IMR-90 (cell line): Measurements from ENCODE around the gene KIF1A. TPM values are rescaled to one million over a fixed set of nuclear protein-coding genes. Genes with fewer than 3 reads are reported as not detected.

Source experiments
- ATAC-seq: fragments of 200-7000 bp; cut with Tn5 transposase; 2 replicates; pipeline ENCODE4 v1.9.1; 2020; ENCODE audit warnings: low read depth, mild to moderate bottlenecking, moderate library complexity
- BruUV-seq: library from RNA; stranded (reverse); fragments of 400-500 nt; replicated peaks from 2 replicates; lab custom pipeline; 2021; lab: Mats Ljungman, UMichigan
- CTCF ChIA-PET: fragments of 300-600 bp; formaldehyde crosslinking; extraction: SDS; loops from one replicate; lab custom pipeline; 2021; ENCODE audit warnings: antibody characterized with exemption; lab: Yijun Ruan, JAX
- POLR2A ChIA-PET: fragments of 300-600 bp; sonication (Branson Sonifier 250); formaldehyde crosslinking; loops from one replicate; lab custom pipeline; 2022; ENCODE audit warnings: antibody characterized with exemption; ENCODE audit not compliant: unreplicated experiment; lab: Charles Lee
- DNase-seq: peaks from one replicate; pipeline ENCODE4 v3.0.0; 2013
- H2AFZ ChIP-seq: replicated peaks from 2 replicates; pipeline ENCODE3; 2013; ENCODE audit warnings: low read length, mild to moderate bottlenecking; ENCODE audit not compliant: poor library complexity
- H2AK5ac ChIP-seq: 2 replicates; pipeline ENCODE4 v1.6.1; 2013; ENCODE audit warnings: low read depth, low read length, inconsistent platforms
- H2AK9ac ChIP-seq: replicated peaks from 2 replicates; pipeline ENCODE3; 2013; ENCODE audit warnings: mild to moderate bottlenecking, low read depth, low read length, moderate library complexity; ENCODE audit not compliant: poor library complexity
- H2BK120ac ChIP-seq: 2 replicates; pipeline ENCODE4 v1.6.1; 2013; ENCODE audit warnings: low read depth, low read length, inconsistent platforms
- H2BK15ac ChIP-seq: 3 replicates; pipeline ENCODE4 v1.6.1; 2013; ENCODE audit warnings: low read depth, low read length, inconsistent platforms
- H2BK20ac ChIP-seq: 2 replicates; pipeline ENCODE4 v1.6.1; 2013; ENCODE audit warnings: low read depth, mild to moderate bottlenecking, inconsistent platforms, low read length, moderate library complexity
- H2BK5ac ChIP-seq: 2 replicates; pipeline ENCODE4 v1.6.1; 2013; ENCODE audit warnings: mild to moderate bottlenecking, low read depth, low read length, inconsistent platforms; ENCODE audit not compliant: poor library complexity, severe bottlenecking
- H3K14ac ChIP-seq: replicated peaks from 2 replicates; pipeline ENCODE4 v1.6.1; 2013; ENCODE audit warnings: low read depth, low read length, inconsistent platforms
- H3K18ac ChIP-seq: 2 replicates; pipeline ENCODE4 v1.6.1; 2013; ENCODE audit warnings: low read depth, low read length, control low read depth
- H3K23ac ChIP-seq: 2 replicates; pipeline ENCODE4 v1.6.1; 2013; ENCODE audit warnings: low read depth, low read length, inconsistent platforms
- H3K27ac ChIP-seq: 2 replicates; pipeline ENCODE4 v1.5.1; 2013; ENCODE audit warnings: mild to moderate bottlenecking, control low read depth, low read length; ENCODE audit not compliant: insufficient read depth
- H3K27me3 ChIP-seq: 2 replicates; pipeline ENCODE4 v1.6.1; 2013; ENCODE audit warnings: low read length; ENCODE audit not compliant: control insufficient read depth, insufficient read depth
- H3K36me3 ChIP-seq: 2 replicates; pipeline ENCODE4 v1.6.1; 2013; ENCODE audit warnings: low read length, mixed read lengths; ENCODE audit not compliant: control insufficient read depth, insufficient read depth
- H3K4ac ChIP-seq: 2 replicates; pipeline ENCODE4 v1.6.1; 2013; ENCODE audit warnings: low read depth, low read length, inconsistent platforms
- H3K4me1 ChIP-seq: 2 replicates; pipeline ENCODE4 v1.6.1; 2013; ENCODE audit warnings: low read length, mixed read lengths; ENCODE audit not compliant: control insufficient read depth, insufficient read depth
- H3K4me2 ChIP-seq: 2 replicates; pipeline ENCODE4 v1.6.1; 2013; ENCODE audit warnings: low read depth, mild to moderate bottlenecking, control low read depth, low read length, moderate library complexity
- H3K4me3 ChIP-seq: 2 replicates; pipeline ENCODE4 v1.5.1; 2013; ENCODE audit warnings: low read depth, mild to moderate bottlenecking, control low read depth, low read length, moderate library complexity; ENCODE audit not compliant: insufficient read depth
- H3K56ac ChIP-seq: 2 replicates; pipeline ENCODE4 v1.6.1; 2013; ENCODE audit warnings: low read length, inconsistent platforms; ENCODE audit not compliant: insufficient read depth; ENCODE audit errors: extremely low read depth
- H3K79me1 ChIP-seq, 2 experiments: 2 replicates each; pipeline ENCODE4 v1.6.1; 2013; ENCODE audit warnings: low read length in 2 of 2, inconsistent platforms in 1 of 2, low read depth in 1 of 2
- H3K9ac ChIP-seq: 2 replicates; pipeline ENCODE4 v1.6.1; 2013; ENCODE audit warnings: low read depth, low read length, control low read depth
- H3K9me1 ChIP-seq: 2 replicates; pipeline ENCODE4 v1.6.1; 2013; ENCODE audit warnings: low read length, inconsistent platforms; ENCODE audit not compliant: insufficient read depth
- H3K9me3 ChIP-seq: 2 replicates; pipeline ENCODE4 v1.6.1; 2013; ENCODE audit warnings: low read length; ENCODE audit not compliant: control insufficient read depth, insufficient read depth
- H4K20me1 ChIP-seq: 2 replicates; pipeline ENCODE4 v1.6.1; 2013; ENCODE audit warnings: low read length, inconsistent platforms; ENCODE audit not compliant: insufficient read depth
- H4K5ac ChIP-seq: 2 replicates; pipeline ENCODE4 v1.6.1; 2013; ENCODE audit warnings: mild to moderate bottlenecking, low read depth, low read length, control low read depth
- H4K8ac ChIP-seq, 2 experiments: 2 replicates each; pipeline ENCODE4 v1.6.1; 2013; ENCODE audit warnings: low read depth in 2 of 2, low read length in 2 of 2, control low read depth in 1 of 2, inconsistent platforms in 1 of 2
- H4K91ac ChIP-seq: 2 replicates; pipeline ENCODE4 v1.6.1; 2013; ENCODE audit warnings: low read depth, low read length, inconsistent platforms; ENCODE audit not compliant: insufficient read depth
- BHLHE40 ChIP-seq: fragments of 150-350 bp; IDR thresholded peaks from 2 replicates; pipeline ENCODE4 v1.6.1; 2016; ENCODE audit warnings: mild to moderate bottlenecking, low read depth, low read length
- CEBPB ChIP-seq: IDR thresholded peaks from 2 replicates; pipeline ENCODE4 v1.6.1; 2012; ENCODE audit warnings: low read depth, low read length, improper control_type of control experiment
- CHD1 ChIP-seq: IDR thresholded peaks from 2 replicates; pipeline ENCODE4 v1.6.1; 2012; ENCODE audit warnings: low read depth, low read length, improper control_type of control experiment
- ELK1 ChIP-seq: fragments of 150-350 bp; IDR thresholded peaks from 2 replicates; pipeline ENCODE4 v1.6.1; 2016; ENCODE audit warnings: low read depth, mild to moderate bottlenecking, low read length, moderate library complexity, borderline replicate concordance
- FOS ChIP-seq: fragments of 150-350 bp; IDR thresholded peaks from 2 replicates; pipeline ENCODE4 v1.6.1; 2016; ENCODE audit warnings: low read depth, low read length
- MAFK ChIP-seq: IDR thresholded peaks from 2 replicates; pipeline ENCODE4 v1.6.1; 2012; ENCODE audit warnings: low read depth, low read length, improper control_type of control experiment
- MAZ ChIP-seq: IDR thresholded peaks from 2 replicates; pipeline ENCODE4 v1.6.1; 2012; ENCODE audit warnings: low read depth, mild to moderate bottlenecking, low read length, improper control_type of control experiment, moderate library complexity, borderline replicate concordance
- MXI1 ChIP-seq: IDR thresholded peaks from 2 replicates; pipeline ENCODE4 v1.6.1; 2012; ENCODE audit warnings: low read depth, mild to moderate bottlenecking, low read length, moderate library complexity, borderline replicate concordance
- NFE2L2 ChIP-seq: fragments of 150-350 bp; IDR thresholded peaks from 2 replicates; pipeline ENCODE4 v1.6.1; 2016; ENCODE audit warnings: low read depth, mild to moderate bottlenecking, low read length
- POLR2A ChIP-seq: IDR thresholded peaks from 2 replicates; pipeline ENCODE4 v1.6.1; 2012; ENCODE audit warnings: mild to moderate bottlenecking, low read depth, low read length
- RAD21 ChIP-seq: IDR thresholded peaks from 2 replicates; pipeline ENCODE4 v1.6.1; 2012; ENCODE audit warnings: low read length, improper control_type of control experiment
- RCOR1 ChIP-seq: IDR thresholded peaks from 2 replicates; pipeline ENCODE4 v1.6.1; 2012; ENCODE audit warnings: mild to moderate bottlenecking, low read length, improper control_type of control experiment; ENCODE audit not compliant: insufficient replicate concordance
- RFX5 ChIP-seq: IDR thresholded peaks from 2 replicates; pipeline ENCODE4 v1.8.0; 2012; ENCODE audit warnings: low read depth, mild to moderate bottlenecking, low read length, moderate library complexity
- SMC3 ChIP-seq: fragments of 150-350 bp; IDR thresholded peaks from 2 replicates; pipeline ENCODE4 v1.6.1; 2016; ENCODE audit warnings: low read depth, mild to moderate bottlenecking, antibody characterized with exemption, low read length, moderate library complexity
- USF2 ChIP-seq: fragments of 150-350 bp; IDR thresholded peaks from 2 replicates; pipeline ENCODE4 v1.6.1; 2017; ENCODE audit warnings: mild to moderate bottlenecking, antibody characterized with exemption, low read length, low read depth
- WGBS, 2 experiments: methylation state at CpG; one replicate each; pipeline versions ENCODE4 v1.1.5 to v1.1.7; 2013; ENCODE audit warnings: missing lambda C conversion rate in 2 of 2; ENCODE audit not compliant: insufficient read length in 1 of 2; ENCODE audit errors: extremely low coverage in 2 of 2; 5-methylcytosine and 5-hydroxymethylcytosine counted together
- dilution Hi-C: fragments of 300-500 bp; cut with HindIII; formaldehyde crosslinking; loops from one replicate; pipeline ENCODE4 v1.14.3; 2018; ENCODE audit warnings: low sequenced_read_pairs; ENCODE audit not compliant: unreplicated experiment
- in situ Hi-C: fragments of 300-500 bp; cut with MboI; formaldehyde crosslinking; loops from 3 replicates; pipeline ENCODE4 v1.14.3; 2019; ENCODE audit warnings: low sequenced_read_pairs, inconsistent platforms, mixed read lengths
- intact Hi-C: fragments of 100-400 bp; cut with micrococcal nuclease; formaldehyde crosslinking; loops from 2 replicates; pipeline ENCODE4 v1.10.0; 2022
- polyA plus RNA-seq, 3 experiments: library from polyadenylated mRNA; depleted of rRNA; stranded (reverse); fragments of >200 nt; gene quantifications; 2 replicates each; pipeline ENCODE4 v1.2.3, GENCODE V29; 2012; ENCODE audit warnings: low replicate concordance in 1 of 3
- total RNA-seq: library from RNA; depleted of rRNA; stranded (reverse); fragments of >200 nt; gene quantifications from 2 replicates; pipeline ENCODE4 v1.2.3, GENCODE V29; 2012

KIF1A gene
- total and polyA plus RNA-seq, 2 of the 4 experiments (the other 2 are of a cell fraction), result under 0.01 TPM; not detected in 1

GRCh38 chr2:240775905-240776304, 44.1 kb downstream of the KIF1A start:
- H3K4me3 ChIP-seq, result no peak overlapping the region
- H3K9ac ChIP-seq, result no peak overlapping the region
- H3K4me2 ChIP-seq, result no peak overlapping the region
- no peak overlapping the region for H2AK5ac ChIP-seq
- H3K18ac ChIP-seq, result no peak overlapping the region
- intact Hi-C loops, result no loop called here
- no peaks in the 10 kb centered on the region for H3K79me1 ChIP-seq
- no peaks in the 10 kb centered on the region for H3K36me3 ChIP-seq
- no peaks in the 10 kb centered on the region; the same call in 1 of the 2 replicates for H4K20me1 ChIP-seq
- H2BK120ac ChIP-seq, result no peak overlapping the region
- H3K27ac ChIP-seq, result no peak overlapping the region
- no peak overlapping the region for H2BK5ac ChIP-seq
- H2BK20ac ChIP-seq, result no peak overlapping the region
- WGBS, 2 experiments, result 51% methylated on average over 4 of the region's 8 CpGs; no CpG with 5 or more reads in 1 of the 2 experiments
- no peaks in the 10 kb centered on the region for H3K9me3 ChIP-seq
- ChIA-PET POLR2A (no interaction called here), CTCF (no interaction called here)
- ATAC-seq, result peak; percentile 17; the same call in 1 of the 2 replicates
- no TSS peak for BruUV-seq
- no peaks in the 10 kb centered on the region for H3K4me1 ChIP-seq
- no peaks in the 10 kb centered on the region for H3K9me1 ChIP-seq
- H2AK9ac ChIP-seq, result no peak overlapping the region
- H2BK15ac ChIP-seq, result no peak overlapping the region
- no peak overlapping the region for H3K23ac ChIP-seq
- in situ Hi-C loops, result no loop called here
- H4K5ac ChIP-seq, result no peak overlapping the region
- H3K14ac ChIP-seq, result no peak overlapping the region
- no peak overlapping the region for H2AFZ ChIP-seq
- H3K4ac ChIP-seq, result no peak overlapping the region
- DNase-seq, result no peak
- peaks cover 1% of the 10 kb centered on the region; the same call in 1 of the 2 replicates for H3K27me3 ChIP-seq
- H4K8ac ChIP-seq, result no peak overlapping the region
- H4K91ac ChIP-seq, result no peak overlapping the region
- H3K56ac ChIP-seq, result no peak overlapping the region
- no peak for TF ChIP-seq NFE2L2
- TF ChIP-seq RFX5, result no peak
- TF ChIP-seq CHD1, result no peak
- TF ChIP-seq BHLHE40, result no peak
- TF ChIP-seq MAZ, result no peak
- TF ChIP-seq MAFK, result no peak
- no peak for TF ChIP-seq MXI1
- TF ChIP-seq ELK1, result no peak
- TF ChIP-seq SMC3, result no peak
- no peak for TF ChIP-seq USF2
- no peak for TF ChIP-seq CEBPB
- TF ChIP-seq RAD21, result no peak
- TF ChIP-seq FOS, result no peak
- TF ChIP-seq POLR2A, result no peak
- no peak for TF ChIP-seq RCOR1
- dilution Hi-C loops, result no loop called here
